HG02943 (cell line): ENCODE data around the gene PRR5L.

ENCODE experiments used
- ATAC-seq: cut with Tn5 transposase; IDR thresholded peaks from one replicate; pipeline ENCODE4 v1.9.1; 2021; ENCODE audit warnings: mild to moderate bottlenecking, low read depth, moderate library complexity; ENCODE audit not compliant: unreplicated experiment

The PRR5L gene

DNA sequence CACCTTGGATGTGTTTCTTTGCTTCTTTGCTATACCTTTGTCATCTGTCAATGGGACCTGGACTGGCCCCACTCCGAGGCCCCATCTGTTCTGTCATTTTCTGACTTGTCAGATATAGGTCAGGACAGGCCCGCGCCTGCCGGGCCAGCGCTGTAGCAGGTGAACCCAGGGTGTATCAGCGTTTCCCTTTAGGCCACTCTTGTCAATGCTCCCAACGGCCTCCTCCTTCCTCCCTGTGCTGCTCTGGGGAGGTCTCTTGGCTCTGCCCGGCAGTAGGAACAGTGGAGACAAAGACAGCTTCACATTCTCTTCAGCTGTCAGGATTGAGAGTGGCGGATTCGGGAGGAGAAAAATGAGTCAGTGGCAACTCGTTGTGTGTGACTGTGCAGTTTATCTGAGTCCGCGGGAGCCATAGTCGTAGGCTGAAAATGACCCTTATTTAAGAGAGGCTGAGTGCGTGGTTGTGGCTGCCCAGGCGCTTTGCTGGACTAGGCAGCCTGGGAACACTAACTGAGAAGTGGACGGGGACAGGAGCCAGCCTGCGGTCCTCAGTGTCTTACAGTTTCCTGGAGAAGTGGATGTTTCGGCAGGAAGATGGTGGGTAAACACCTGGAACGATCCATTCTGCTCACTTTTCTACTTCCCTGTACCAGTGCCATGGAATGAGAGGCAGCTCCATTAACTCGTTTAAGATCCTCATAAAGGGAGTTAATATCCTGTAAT, 102.3 kb downstream of the PRR5L start:
- no peak for ATAC-seq

- ATAC-seq = no peak
Measured at GRCh38 chr11:36399236-36399635, 103.1 kb downstream of the PRR5L start.

DNA sequence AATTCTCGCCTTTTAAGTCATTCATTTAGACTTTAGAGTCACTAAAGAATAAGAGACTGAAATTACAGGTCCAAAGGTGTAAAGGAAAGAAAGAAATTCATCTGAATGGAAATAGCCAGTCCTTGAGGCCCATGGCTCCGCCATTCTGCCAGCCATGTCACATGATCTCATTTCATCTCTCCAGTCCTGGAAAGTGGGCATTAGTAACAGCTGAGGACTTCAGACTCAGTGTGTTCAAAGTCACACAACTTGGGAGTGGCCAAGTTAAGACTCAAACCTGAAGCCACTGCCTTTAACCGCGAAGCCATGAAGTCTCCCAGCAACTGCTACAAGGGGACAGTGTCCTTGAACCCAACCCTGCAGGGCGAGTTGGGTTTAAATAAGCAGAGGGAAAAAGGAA, 103.7 kb downstream of the PRR5L start:
- ATAC-seq = no peak

DNA sequence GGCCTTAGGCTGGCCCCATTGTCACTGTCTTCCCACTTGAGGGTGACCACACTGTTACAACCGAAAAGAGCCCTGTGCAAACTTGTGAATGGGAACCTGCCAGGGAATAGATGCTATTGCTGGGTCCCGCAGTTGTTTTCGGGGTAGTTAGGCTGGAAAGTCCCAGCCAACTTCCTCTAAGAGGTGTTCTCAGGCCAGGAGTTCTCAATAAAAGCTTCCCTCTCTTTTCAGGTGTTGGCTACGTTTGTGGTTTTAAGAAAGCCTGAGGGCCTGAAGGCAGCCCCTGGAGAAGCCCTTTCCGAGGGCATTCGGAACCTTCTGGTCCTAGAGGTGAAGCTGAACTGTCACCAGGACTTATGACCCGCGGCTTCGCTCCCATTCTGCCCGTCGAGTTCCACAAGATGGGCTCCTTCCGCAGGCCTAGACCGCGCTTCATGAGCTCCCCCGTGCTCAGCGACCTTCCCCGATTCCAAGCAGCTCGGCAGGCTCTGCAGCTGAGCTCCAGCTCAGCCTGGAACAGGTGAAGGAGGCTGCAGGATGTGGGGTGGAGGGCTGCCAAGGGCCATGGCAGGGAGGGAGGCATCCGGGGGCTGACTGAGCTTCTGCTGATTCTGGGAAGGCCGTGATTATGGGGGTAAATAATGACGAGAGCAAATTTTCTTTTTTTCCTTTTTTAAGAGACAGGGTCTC, 104.8 kb downstream of the PRR5L start:
- ATAC-seq = no peak

- ATAC-seq = no peak
Measured at GRCh38 chr11:36402568-36403170, 106.6 kb downstream of the PRR5L start.

GRCh38 chr11:36403661-36404060, 107.6 kb downstream of the PRR5L start:
- ATAC-seq = no peak

DNA sequence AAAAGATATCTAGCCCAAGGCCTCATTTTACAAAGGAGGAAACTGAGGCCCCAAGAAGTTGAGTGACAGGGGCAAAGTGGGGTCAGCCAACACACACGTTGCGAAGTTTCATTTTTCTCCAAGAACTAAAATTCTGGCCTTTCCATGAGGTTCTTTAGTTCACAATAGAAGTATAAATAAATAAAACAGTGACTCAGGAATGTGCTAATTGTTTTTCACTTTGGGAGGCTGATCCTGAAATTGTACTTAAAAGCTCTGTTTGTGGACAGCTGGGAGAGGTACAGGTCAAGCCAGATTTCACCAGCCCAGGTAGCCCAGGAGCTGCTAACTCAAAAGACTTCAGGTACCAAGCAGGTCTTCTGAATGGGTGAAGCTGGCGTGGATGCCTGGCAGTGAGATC, 108.7 kb downstream of the PRR5L start:
- ATAC-seq = no peak

- ATAC-seq = no peak
Measured at GRCh38 chr11:36405585-36406367, 109.7 kb downstream of the PRR5L start.

DNA sequence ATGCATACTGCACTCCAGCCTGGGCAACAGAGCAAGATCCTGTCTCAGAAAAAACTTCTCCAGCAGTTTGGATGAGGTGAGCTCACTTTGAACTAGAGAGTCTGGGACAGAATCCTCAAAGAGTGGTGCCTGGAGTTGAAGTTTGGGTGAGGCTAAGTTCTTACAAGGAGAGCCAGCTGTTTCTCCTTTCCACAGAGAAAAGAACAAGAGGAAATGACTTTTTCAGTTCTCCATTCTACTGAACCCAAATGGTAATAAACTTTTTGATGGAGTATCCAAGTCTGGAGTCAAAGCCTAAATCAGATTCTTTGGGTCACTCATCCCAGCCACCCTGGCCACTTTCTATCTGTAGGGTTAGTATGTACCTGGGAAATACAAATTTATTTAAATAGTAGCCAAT, 111.3 kb downstream of the PRR5L start:
- no peak for ATAC-seq

- no peak for ATAC-seq
Measured at GRCh38 chr11:36408498-36409136, 112.5 kb downstream of the PRR5L start.

DNA sequence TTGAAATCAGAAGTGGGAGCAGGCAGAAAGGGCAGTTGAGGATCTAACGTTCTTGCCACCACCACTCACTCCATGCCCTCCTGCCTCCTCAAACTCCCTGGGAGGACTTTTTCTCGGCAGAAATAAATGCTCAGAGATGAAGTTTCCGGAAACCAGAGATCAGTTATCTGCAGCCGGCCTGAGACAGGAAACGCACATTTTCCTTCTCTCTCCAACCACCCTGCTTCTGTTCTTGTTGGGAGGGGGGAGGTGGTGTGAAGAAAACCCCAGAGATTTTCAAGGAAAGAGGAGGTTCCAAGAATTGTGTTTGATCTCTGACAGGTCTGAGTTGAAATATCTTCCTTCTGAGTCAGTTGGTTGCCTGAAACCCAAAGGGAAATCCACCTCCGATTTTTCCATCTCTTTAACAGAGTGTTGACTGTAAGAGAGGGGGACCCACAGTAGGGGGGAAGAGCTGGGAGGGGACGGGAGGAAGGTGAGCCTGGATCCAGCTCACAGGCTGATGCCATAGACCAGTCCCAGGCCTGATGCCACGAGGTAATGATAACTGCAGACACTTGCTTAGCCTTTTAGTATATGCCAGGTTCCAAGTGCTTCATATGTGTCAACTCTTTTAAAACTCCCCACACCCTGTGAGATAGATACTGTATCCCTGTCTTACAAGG, 113.2 kb downstream of the PRR5L start:
- no peak for ATAC-seq

GRCh38 chr11:36411202-36411640, 115.1 kb downstream of the PRR5L start:
- ATAC-seq = peak; percentile 83

DNA sequence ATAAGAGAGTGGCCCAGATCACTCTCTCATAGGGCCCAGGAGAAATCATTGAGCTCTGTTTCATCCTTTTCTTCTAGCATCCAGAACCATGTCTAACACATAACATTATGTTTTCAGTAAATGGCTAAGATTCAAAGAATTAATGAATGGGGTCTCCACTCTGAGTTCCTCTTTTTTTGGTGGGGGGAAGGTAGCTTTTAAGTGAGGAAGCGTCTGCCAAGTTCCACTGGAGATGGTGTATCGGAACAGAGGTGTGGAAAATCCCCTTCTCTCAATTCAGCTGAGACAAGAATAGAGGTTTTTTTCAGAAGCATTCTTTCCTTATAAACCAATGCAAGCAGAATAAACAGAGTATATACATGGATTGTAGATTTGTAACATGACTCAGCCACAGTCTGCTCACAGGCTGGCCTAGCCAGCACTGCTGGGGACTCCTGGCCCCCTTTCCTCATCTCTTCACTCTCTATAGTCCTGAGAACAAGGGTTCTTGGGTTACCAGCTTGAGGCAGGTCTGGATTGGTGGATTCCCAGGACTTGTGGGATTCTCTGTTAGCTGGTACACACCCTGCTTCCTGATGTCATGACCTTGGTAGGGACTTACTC, 116.8 kb downstream of the PRR5L start:
- ATAC-seq = no peak

- ATAC-seq = no peak
Measured at GRCh38 chr11:36417154-36417553, 121.1 kb downstream of the PRR5L start.

DNA sequence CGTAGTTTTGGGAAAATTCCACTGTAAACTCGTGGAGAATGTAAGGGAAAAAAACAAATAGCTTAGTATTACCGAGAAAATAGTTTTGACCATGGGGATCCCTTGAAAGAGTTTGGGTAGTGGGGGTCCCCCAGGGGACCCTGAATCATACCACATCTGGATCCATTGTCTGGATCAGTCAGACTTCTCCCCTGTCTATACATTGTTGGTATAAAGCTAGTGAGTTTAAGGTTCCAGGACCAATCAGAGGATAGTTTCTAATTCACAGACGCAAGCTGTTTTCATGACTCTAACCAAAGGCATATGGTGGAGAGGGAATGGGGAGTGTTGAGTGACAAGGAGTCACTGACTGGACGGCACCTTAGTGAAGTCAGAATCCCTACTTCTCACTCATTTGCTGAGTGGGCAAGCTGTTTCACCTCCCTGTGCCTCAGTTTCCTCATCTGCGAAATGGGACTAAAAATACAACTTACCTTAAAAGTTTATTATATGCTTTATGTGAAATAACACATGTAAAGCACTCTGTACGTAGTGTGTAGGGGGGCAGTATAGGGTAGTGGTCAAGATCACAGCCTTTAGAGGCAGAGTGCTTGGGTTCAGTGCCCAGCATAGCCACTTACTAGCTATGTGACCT, 123.8 kb downstream of the PRR5L start:
- no peak for ATAC-seq

DNA sequence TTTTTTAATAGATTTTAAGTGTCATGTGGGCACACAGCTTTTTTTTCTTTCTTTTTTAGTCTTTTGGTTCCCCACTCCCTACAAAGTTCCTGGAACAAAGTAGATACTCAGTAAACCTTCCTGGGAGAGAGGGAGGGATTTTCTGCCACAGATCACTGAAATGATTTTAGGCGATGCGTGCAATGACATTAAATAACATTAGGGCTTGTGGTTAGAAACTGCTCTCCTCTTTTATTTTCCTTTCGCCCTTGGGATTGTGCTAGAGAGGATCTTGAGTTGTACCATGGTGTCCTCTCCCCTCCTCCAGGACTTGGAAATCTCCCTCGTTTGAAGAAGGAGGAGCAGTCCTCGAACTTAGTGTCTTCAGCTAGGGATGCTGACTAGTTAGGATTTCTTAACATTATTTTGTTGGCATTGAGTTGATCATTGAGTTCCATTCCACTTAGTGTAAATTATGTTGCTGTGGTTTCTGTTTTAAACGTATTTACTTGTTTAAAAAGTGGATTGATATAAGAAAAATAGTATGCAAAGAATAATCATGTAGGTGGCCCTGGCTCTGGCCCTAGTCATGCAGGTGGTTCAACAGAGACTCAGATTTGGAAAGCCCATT, 125.6 kb downstream of the PRR5L start:
- ATAC-seq = no peak

- no peak for ATAC-seq
Measured at GRCh38 chr11:36425561-36426081, 129.5 kb downstream of the PRR5L start.

DNA sequence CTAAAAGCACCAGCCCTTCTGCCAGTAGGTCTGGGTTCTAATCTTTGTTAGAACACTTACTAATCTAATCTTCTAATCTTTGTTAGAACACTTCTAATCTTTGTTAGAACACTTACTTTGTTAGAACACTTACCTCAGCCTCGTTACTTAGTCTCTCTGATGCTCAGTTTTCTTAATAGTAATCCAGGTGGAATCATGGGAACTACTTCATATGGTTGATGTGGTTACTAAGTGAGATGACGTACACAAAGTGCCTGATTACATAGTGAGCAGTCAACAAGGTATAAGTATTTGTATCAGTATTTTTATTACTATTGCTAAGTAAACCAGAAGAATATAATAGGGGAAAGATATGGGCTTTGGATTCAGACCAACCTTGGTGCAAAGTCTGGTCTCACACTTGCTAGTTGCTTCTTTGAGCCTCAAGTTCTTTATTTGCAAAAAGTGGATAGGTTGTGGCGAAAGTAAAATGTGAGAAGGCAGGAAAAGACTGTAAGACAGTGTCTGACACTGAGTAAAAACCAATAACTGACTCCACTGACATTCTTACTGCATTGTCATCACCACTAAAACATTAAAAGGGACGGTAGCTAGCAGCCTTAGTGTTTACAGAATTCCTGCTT, 130.2 kb downstream of the PRR5L start:
- ATAC-seq = no peak
